Measurements from ENCODE around the gene GGA3. TPM values are rescaled to one million over a fixed set of nuclear protein-coding genes. Genes with fewer than 3 reads are reported as not detected.

Gene GGA3
- total RNA-seq, 1 donor from 2014 or later, result 116 TPM

DNA sequence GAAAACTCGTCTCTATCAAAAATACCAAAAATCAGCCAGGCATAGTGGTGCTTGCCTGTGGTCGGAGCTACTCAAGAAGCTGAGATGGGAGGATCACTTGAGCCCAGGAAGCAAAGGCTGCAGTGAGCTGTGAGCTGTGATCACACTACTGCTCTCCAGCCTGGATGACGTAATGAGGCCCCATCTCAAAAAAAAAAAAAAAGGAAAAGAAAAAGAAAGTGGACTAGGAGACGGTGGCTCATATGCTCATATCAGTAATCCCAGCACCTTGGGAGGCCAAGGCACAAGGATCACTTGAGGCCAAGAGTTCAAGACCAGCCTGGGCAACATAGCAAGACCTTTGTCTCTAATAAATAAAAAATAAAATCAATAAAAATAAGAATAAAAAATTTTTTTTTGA is 69.8 kb downstream of the GGA3 start:
- CTCF ChIA-PET, result interaction anchor here (1.3 kb wide), 1 partner anchor 10 kb away, joined by 4 read pairs; no protein-coding TSS in a partner anchor
- POLR2A ChIA-PET, result interaction anchor here (0.6 to 1.8 kb wide), 2 partner anchors 10 to 60 kb away, joined by 4 to 8 read pairs; partner anchors contain the start of gene NT5C

DNA sequence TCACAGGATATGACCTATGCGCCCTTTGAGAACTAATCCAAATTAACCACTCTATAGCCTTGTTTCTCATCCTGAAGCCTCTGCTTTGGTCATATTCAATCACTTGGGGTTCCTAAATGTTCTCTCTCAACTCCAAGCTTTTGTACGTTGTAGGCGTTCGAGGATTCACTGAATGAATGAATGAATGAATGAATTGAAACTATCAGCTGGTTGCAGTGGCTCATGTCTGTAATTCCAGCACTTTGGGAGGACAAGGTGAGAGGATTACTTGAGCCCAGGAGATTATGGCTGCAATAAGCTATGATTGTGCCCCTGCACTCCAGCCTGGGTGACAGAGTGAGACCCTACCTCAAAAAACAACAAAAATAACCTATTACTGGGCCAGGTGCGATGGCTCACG is 72.8 kb downstream of the GGA3 start:
- DNase-seq (no peak), ATAC-seq (ENCODE audit: low read depth) (no peak)
- Mint-ChIP-seq H3K4me3 (no peak overlapping the region), H3K27ac (no peak overlapping the region), H3K27me3 (no peaks in the 10 kb centered on the region), H3K4me1 (peaks cover 10% of the 10 kb centered on the region), H3K36me3 (ENCODE audit: low read depth) (no peaks in the 10 kb centered on the region), H3K9me3 (no peaks in the 10 kb centered on the region)
- ChIA-PET CTCF (interaction anchor here (0.7 to 1.9 kb wide), 3 partner anchors 13 to 74 kb away, joined by 3 to 7 read pairs (median 3); partner anchors contain the start of gene GGA3), POLR2A (no interaction called here)
- intact Hi-C loops (cut with micrococcal nuclease), result loop anchor here (10.0 kb wide), 1 partner anchor 216 kb away; the partner anchor contains the start of gene GRB2
- TF ChIP-seq CTCF (IDR thresholded peaks at IDR 0.05), result no peak

More for the DNA sequence above, 69.8 kb downstream of the GGA3 start:
- no peak for ATAC-seq (ENCODE audit: low read depth)
- H3K4me3 Mint-ChIP-seq, result no peak overlapping the region
- no peaks in the 10 kb centered on the region for H3K27me3 Mint-ChIP-seq
- intact Hi-C loops (cut with micrococcal nuclease), result no loop called here
- H3K36me3 Mint-ChIP-seq (ENCODE audit: low read depth), result no peaks in the 10 kb centered on the region
- no peaks in the 10 kb centered on the region for H3K4me1 Mint-ChIP-seq
- H3K9me3 Mint-ChIP-seq, result no peaks in the 10 kb centered on the region
- no peak for TF ChIP-seq CTCF (IDR thresholded peaks at IDR 0.05)
- no peak overlapping the region for H3K27ac Mint-ChIP-seq
- no peak for DNase-seq

Other genes starting within 250 kb of the GGA3 start
- 28.4 and 31.8 TPM in 2 replicates for gene MRPL58, start 248.9 kb downstream of the GGA3 start, total RNA-seq
- 158 and 181 TPM in 2 replicates for gene ATP5PD, start 214.6 kb downstream of the GGA3 start, total RNA-seq
- gene KCTD2, start 214.4 kb downstream of the GGA3 start, total RNA-seq, result 19.5 and 20.2 TPM in 2 replicates
- 4.9 and 5.7 TPM in 2 replicates for gene SLC16A5, start 173.7 kb downstream of the GGA3 start, total RNA-seq
- 11.8 and 15.4 TPM in 2 replicates for gene ARMC7, start 151.6 kb downstream of the GGA3 start, total RNA-seq
- gene NT5C, start 129.9 kb downstream of the GGA3 start, total RNA-seq, result 95.0 and 98.2 TPM in 2 replicates
- gene JPT1, start 107.1 kb downstream of the GGA3 start, total RNA-seq, result 70.5 and 72.9 TPM in 2 replicates
- 365 and 394 TPM in 2 replicates for gene SUMO2, start 78.6 kb downstream of the GGA3 start, total RNA-seq
- 103 and 107 TPM in 2 replicates for gene NUP85, start 55.9 kb downstream of the GGA3 start, total RNA-seq
- 67.6 and 71.3 TPM in 2 replicates for gene MRPS7, start 273 bp upstream of the GGA3 start, total RNA-seq
- 50.8 and 55.2 TPM in 2 replicates for gene MIF4GD, start 9.6 kb upstream of the GGA3 start, total RNA-seq
- 87.6 and 96.7 TPM in 2 replicates for gene SLC25A19, start 27.8 kb upstream of the GGA3 start, total RNA-seq
- 307 and 320 TPM in 2 replicates for gene GRB2, start 144.1 kb upstream of the GGA3 start, total RNA-seq
- 80.3 and 86.6 TPM in 2 replicates for gene TMEM94, start 195.0 kb upstream of the GGA3 start, total RNA-seq

Data from activated B cell treated with CpG ODN at 0.5 μM for 24 hours (primary cell).